NCI-H146 treated with DMSO at 0.1 percent for 48 hours (cell line): Measurements from ENCODE around the gene SLC22A16.
A peak's percentile ranks its signal among the peaks of the same experiment; 100 is the strongest.
"Not testable (repeated sequence)": the region's sequence is repeated elsewhere in the genome, so short reads cannot be mapped to it uniquely, and the experiment has no call there.

Experiments used
- DNase-seq: peaks from one replicate; lab custom pipeline; 2025; ENCODE audit not compliant: unreplicated experiment; lab: John Stamatoyannopoulos, UW

SLC22A16 gene, protein sequence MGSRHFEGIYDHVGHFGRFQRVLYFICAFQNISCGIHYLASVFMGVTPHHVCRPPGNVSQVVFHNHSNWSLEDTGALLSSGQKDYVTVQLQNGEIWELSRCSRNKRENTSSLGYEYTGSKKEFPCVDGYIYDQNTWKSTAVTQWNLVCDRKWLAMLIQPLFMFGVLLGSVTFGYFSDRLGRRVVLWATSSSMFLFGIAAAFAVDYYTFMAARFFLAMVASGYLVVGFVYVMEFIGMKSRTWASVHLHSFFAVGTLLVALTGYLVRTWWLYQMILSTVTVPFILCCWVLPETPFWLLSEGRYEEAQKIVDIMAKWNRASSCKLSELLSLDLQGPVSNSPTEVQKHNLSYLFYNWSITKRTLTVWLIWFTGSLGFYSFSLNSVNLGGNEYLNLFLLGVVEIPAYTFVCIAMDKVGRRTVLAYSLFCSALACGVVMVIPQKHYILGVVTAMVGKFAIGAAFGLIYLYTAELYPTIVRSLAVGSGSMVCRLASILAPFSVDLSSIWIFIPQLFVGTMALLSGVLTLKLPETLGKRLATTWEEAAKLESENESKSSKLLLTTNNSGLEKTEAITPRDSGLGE

DNA sequence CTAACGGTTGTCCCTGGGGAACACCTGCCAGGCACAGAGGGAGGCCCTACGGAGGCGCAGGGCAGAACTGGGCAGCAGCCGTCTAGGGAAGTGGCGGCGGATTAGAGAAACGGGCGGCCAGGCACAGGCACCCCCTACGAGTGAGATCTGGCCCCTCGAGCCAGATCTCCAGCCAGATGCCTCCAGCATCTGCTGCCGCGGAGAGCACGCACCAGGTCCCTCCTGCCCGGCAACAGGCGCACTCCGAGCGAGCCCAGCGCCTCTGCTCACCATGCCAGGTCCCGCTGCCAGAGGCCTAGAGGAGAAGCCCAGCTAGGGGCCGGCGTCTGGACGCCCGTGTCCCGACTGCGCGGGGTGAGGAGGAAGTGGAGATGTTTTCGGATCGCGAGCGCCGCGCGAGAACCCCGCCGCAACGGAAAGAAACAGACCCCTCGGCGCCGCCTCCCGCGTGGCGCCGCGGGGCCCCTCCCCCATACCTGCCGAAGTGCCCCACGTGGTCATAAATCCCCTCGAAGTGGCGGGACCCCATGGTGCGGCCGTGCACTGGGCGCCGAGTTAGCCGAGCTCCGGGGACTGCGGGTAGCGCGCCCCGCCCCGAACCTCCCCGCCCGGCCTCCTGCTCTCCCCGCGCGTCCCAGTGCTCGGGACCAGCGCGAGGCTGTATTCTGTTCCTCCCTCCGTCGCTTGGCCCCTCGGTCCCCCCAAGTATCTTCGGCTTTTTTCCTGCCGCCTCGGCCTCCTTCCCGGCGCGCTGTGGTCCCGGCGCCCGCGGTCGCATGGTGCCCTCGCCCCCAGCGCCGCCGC lies at the start of gene SLC22A16:
Gene SLC22A16, minus strand, starts transcription at position 568 of the 804 bp plus-strand sequence. Its CDS starts 39 bp downstream, at position 529.
- DNase-seq: no peak

DNA sequence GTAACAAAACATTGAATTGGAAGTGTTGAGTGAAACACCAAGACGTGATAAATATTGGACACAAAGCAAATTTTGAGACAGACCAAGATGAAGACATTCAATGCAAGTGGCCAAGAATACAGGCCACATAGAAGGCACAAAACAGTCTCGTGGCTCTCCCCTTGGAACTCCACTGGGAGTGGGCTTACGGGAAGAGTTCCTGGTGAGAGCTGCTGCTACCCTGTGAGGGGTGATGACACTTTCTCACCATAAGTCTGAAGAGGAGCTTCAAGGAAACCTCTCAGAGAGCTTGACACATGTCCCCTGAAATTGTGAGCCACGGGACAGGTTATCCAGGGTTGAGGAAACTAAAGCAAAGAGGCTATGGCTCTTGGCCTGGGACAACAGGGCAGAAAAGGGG lies 48.6 kb upstream of the SLC22A16 start:
- DNase-seq: no peak

DNA sequence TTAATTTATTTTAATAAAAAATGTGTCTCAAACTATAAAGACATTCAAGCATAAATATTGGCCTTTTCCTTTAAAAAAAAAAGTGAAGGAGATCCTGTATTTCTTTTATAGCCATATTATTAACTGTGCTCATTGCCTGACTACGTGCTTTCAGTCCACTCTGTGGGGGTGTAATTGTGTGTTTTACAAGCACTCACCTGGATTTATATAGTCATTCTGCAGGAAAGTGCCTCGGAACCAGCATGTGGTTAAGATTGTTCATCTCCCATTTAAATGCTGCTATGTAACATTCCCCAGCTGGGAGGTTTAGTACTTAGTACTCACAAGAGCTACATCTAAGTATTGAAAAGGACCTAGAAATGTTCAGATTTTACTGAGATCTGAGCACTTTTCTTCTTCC lies 47.9 kb upstream of the SLC22A16 start:
- DNase-seq: peak; percentile 61

DNA sequence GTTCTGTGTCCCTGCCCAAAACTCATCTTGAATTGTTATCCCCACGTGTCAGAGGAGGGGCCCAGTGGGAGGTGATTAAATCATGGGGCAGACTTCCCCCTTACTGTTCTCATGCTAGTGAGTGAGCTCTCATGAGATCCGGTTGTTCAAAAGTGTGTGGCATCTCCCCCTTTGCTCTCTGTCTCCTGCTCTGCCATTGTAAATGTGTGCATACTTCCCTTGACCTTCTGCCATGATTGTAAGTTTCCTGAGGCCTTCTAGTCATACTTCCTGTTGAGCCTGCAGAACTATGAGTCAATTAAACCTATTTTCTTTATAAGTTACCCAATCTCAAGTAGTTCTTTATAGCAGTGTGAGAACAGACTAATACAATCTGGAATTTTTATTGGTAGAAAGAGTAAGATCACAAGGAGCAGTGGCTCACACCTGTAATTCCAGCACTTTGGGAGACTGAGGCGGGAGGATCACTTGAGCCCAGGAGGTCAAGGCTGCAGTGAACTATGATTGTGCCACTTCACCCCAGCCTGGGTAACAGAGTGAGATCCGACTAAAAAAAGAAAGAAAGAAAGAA lies 47.1 kb upstream of the SLC22A16 start:
- no peak for DNase-seq

DNA sequence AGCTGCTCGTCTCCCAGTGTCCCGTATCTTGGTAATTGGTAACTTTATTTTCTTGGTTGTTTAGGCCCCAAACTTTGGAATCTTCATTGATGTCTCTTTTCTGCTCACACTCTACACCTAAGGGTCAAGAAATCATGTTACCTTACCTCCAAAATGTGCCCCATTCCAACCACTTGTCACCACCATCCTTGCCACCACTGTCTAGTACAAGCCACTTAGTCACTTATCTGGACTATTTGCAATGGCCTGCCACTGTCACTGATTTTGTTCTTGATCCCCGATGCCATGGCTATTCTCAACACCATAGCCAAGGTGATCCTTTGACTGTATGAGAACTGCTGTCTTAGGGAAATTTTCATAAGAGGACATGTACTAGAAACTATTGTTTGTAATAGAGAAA lies 46.0 kb upstream of the SLC22A16 start:
- DNase-seq: no peak

DNA sequence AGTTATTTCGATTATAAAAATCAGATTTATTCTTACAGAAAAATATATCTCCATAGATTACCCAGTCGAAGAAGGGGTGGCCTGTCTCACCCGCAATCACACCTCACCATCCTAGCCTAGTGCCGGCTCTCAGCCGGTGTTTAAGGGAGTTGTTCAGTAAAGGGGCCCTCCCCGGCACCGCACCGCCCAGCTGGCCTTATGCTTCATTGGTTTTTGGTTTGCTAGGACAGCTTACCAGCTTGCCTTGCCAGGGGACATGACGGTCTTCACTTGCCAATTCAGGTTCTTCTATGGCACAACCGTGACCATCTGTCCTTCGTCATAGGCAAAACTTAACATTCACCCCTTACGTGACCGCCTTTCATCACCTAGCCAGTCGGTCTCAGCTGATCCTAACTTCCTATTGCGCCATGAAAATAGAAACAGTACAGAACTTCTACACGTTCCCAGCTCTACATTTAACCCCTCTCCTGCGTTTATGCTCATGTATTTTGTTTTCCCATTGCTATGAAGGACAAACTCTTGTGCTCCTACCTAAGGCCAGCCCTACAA lies 44.7 kb upstream of the SLC22A16 start:
- no peak for DNase-seq

DNA sequence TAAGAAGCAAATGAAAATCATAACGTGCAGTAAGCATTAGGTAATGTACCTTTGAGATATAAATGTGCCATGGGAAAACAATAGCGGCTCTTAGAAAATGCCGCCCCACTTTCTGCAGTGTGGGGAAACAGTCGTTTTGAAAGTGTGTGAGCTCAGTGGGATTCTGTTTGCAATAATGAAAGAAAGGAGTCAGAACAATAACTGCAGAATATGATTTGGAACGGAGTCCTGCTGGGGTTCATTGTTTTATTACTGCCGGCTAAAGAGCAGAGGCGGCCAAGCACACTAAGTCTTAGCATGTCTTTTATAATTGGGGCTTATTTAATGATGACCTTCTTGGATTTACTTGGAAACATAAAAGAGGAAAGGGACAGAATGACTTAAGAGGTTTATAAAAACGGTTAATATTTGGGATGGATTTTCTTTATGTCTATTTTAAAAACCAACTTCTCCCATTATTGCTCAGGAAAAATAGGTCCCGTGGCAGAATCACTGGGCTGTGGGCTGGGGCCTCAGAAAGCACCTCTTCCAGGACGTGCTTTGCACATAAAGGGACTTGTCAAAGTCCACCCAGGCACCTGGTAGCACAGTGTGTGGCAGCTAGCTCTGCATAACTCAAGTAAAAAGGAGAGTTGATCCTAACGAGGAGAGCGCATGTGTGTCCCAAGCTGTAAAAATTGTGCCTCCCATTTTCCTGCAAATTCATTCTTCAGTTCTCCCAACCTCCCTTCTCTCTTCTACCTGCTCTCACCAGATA lies 44.0 kb upstream of the SLC22A16 start:
- DNase-seq: peak; percentile 78

DNA sequence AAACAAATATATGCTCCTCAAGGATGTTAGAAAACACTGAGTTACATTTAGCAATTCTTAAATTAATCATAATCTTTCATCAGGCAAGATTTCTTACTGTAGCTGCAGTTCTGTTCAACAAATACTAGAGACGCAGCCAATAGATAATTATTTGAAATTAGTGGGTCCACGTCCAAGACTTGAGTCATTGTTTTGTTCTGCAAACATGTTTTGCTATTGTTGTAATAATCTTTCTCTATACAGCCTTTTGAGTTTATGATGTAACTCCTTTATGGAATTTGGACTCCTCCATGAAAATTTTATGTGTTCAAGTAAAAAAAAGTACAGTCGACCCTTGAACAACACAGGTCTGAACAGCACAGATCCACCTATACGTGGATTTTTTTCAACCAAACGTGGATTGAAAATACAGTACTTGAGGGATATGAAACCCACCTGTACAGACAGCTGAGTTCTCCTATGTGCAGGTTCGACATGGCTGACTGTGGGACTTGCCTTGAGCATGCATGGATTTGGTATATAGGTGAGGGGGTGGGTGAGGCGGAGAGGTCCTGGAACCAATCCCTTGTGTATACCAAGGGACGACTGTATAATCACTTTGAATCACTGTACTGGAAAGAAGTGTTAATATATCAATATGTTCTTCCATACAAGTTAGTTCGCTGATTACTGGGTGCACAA lies 41.3 kb upstream of the SLC22A16 start:
- no peak for DNase-seq

DNA sequence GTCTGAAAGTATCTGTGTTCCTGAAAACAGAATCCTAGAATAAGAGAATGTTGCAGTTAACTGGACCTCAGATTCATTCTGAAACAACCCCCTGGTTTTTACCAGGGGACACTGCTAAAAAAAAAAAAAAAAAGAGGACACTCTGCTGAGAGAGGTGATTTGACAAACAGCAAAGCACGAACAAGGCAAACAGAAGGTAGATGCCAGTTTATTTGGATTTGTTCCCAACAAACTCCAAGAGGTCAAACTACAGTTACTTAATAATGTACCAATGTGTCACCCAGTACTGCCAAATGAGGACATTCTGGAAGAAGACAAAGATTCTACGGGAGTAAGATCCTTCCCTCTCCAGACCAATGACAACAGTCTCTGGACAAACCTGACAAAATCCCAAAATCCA lies 40.6 kb upstream of the SLC22A16 start:
- no peak for DNase-seq

DNA sequence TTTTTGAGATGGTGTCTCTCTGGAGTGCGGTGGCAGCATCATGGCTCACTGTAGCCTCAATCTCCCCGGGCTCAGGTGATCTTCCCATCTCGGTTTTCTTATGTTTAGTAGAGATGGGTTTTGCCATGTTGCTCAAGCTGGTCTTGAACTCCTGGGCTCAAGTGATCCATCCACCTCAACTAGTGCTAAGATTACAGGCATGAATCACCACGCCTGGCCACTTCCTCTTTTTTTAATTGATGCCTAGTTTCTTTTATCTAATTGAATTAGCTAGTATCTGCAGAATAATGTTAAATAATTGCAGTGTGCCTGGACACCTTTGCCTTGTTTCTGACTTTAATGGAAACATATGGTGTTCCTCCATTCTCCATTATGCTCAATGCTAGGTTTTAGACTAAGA lies 38.4 kb upstream of the SLC22A16 start:
- no peak for DNase-seq

DNA sequence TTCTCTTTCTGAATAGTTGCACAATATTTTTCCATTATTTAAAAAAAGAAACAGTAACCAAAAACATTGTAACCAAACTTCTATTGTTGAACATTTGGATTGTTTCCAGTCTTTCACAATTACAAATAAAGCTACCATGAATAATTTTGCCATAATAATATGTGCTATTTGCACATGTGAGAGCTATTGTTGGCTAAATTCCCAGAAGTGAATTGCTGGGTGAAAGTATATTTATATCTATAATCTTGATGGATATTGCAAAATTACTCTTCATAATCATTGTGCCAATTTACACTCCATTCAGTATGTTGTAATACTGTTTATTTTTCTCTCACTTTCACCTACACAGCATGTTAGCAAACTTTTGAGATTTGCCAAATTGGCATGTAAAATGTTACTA lies 36.6 kb upstream of the SLC22A16 start:
- DNase-seq: no peak

DNA sequence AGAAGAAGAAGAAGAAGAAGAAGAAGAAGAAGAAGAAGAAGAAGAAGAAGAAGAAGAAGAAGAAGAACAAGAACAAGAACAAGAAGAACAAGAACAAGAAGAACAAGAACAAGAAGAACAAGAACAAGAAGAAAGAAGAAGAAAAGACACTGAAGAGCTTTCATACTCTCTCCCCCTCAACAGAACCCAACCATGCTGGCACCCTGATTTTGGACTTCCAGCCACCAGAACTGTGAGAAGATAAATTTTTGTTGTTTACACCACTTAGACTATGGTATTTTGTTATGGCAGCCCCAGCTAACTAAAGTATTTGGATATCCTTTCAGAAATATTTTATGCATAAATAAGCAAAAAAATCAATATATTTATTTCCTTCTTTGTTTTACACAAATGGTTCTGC lies 36.1 kb upstream of the SLC22A16 start:
- DNase-seq: not testable (repeated sequence)

DNA sequence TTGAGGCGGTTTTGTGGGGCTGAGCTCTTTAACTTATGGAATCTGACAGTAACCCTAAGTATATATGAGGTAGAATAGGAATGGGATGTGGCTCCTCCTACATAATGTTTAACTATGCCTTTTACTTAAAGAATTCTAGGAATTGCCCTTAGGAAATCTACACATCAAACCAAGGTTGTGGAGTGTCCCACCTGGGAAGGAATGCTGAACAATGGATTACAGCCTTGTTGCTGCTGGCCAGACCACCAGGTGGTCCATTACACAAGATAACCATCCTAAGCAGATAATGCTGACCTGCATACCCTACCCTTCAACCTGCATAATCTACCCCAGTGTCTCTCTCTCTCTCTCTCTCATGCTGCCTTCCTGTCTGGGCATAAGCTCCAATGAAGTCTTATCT lies 35.0 kb upstream of the SLC22A16 start:
- no peak for DNase-seq

DNA sequence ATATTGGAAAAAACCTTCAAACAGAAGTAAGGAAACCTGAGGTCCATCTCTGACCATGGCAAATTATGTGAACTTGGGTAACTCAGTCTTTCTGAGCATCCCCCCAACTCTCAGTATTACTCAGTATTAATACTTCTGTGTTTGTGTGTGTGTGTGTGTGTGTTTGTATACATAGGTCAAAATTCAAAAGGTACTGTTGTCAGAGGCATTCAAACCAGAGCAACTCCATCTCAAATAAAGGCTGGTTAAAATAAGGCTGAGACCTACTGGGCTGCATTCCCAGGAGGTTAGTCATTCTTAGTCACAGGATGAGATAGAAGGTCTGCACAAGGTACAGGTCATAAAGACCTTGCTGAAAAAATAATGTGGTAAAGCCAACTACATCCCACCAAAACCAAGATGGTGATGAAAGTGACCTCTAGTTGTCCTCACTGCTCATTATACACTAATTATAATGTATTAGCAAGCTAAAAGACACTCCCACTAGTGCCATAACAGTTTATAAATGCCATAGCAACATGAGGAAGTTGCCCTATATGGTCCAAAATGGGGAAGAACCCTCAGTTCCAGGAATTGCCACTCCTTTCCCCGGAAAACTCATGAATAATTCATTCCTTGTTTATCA lies 33.3 kb upstream of the SLC22A16 start:
- DNase-seq: no peak

DNA sequence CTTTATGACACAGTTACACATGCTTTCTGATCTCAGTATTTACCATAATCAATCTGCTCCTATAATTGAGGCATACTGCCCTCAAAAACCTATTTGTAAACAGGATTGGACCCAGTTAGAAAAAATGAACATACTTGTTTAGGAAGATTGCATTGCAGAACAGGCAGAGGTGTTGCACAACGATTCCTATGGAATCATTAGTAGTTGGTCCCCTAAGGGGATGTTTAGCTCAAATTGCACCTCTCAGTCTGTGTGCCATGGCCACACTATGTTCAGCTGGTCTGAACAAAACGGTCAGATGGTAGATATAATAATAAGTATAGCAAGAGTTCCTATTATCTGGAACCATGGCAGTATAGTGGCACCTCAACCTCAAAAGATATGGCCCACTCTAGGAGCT lies 28.5 kb upstream of the SLC22A16 start:
- not testable (repeated sequence) for DNase-seq

DNA sequence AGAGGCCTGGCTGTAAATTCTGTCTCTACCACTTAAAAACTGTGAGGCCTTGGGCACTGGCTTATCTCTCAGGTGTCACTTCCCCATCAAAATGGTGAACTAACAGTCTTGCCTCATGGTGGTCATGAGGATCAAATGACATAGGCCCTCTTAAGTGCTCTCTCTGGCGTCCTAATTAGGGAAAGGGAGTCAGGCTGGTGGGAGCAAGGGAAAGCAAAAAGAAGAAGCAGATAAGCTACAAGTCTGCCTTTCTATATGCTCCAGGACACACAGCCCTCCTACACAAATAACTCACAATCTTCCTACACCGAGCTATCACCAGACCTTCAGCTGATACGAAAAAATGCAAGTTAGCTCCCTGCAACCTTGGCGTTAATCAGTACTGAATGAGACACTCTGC lies 19.5 kb upstream of the SLC22A16 start:
- no peak for DNase-seq

DNA sequence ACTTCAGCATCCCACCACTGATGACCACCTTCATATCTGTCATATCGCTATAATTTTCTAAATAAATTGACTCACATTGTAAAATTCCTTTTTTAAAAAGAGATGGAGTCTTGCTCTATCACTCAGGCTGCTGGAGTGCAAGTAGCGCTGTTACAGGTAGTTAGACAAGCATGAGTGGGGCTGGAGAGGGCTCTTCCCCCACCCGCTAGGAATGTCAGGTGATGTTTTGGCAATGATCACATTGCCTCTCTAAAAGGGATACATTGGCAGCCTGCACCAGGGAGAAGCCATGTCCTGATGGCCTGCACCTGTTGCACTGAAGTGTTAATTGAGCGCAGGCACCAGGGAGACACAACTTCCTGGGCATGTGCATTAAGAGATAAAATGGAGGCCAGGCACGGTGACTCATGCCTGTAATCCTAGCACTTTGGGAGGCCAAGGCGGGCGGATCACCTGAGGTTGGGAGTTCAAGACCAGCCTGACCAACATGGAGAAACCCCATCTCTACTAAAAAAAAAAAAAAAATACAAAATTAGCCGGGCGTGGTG lies 16.9 kb upstream of the SLC22A16 start:
- DNase-seq: no peak

DNA sequence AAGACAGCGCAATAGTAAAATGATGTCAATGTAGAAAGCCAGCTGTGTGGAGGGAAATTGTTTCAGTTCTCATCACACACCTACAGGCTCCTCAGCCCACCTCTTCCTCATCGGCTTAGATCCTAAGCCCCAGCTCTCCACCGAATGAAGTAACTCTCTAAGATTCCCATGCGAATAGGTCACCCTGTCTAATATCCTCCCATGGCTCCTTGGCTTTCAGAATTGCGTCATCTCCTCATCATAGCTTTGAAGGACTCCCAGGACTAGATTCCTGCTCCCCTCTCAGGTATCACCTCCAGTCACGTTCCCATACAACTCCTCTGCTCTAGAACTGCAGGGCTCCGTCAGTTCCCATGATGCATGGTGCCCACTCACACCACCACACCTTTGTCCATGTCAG lies 16.2 kb upstream of the SLC22A16 start:
- no peak for DNase-seq

DNA sequence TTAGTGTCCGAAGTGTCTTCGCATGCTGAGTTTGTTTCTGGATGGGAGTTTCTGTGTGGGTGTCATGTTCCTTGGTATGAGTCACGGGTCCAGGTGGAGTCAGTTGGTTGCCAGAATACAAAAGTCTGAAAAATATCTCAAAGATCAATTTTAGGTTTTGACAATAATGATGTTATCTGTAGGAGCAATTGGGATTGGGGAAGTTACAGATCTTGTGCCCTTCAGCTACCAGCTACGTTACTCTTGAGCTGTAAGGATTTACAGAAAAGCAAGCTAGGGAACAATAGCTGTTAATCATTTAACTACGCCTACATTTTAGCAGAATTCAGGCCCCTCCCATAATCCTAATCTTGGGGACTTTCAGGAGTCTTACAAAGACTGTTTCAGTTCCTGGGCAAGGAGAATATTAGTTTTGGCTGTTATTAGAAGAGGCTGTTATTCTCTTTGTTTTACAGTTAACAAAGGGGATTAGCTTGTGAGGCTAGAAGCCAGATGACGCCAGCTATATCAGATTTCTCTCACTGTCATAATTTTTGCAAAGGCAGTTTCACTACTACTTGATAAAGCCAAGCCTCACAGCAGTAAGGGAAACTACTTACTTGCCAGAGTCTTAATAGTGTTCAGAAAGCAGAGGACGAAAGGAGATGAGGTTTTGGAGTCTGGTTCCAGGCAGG lies 15.4 kb upstream of the SLC22A16 start:
- DNase-seq: no peak
